ENCODE results near the gene ABCC8.

Gene ABCC8

DNA sequence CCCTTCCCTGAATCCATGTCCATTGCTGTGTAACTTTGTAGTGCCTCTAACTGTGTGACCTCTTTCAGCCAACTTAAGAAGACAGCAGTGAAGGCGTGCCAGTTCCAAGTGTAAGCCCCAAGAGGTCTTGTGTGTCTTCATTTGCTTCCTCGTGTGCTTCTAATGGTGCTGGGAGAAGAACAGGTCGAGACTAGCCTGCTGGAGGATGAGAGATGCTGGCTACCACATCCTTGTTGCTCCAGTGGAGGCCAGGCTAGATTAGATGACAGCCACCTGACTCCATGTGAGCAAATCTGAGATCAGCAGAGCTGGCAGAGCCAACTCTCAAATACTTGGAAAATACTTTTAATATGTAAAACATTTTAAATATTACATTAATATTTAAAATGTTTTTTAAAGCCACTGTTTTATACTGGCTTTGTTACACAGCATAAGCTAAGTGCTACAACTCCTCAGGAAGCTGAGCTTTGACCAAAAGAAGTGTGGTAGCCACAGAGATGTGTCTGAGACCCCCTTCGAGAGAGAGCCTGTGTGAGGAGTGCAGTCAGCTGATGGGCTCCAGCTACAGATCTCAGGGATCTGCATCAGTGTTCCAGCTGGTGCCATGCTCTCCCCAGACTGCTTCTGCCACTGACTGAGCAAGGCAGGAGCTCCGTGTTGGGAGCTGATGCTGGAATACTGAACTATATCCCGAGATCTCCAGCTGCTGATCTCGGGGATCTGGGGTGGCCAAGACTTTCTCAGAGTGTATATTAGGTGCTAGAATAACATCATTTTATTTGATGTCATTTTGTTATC lies 97.1 kb downstream of the ABCC8 start:
- ChIA-PET POLR2A (no interaction called here), CTCF (interaction anchor here (0.6 to 12.3 kb wide), 4 partner anchors 92 to 308 kb away, joined by 3 to 318 read pairs (median 12); no protein-coding TSS in a partner anchor)

DNA sequence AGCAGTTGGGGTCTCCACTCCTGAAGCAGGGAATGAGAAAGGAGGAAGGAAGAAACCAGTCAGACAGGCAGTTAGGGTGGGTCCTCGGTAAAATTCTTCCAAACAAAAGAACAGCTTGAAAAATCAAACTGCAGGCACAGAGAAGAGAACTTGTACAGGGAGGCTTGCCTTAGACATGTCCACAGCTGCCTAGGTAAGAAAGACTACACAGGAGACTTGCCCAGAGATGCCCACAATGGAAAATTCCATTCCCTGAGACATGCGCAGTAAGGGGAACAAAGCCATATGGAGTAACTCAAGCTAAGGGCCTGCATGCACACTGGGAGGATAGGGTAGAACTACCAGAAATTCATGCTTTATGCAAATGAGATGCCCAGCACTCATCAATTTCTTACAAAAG lies 98.0 kb downstream of the ABCC8 start:
- no peaks in the 10 kb centered on the region for H3K4me1 ChIP-seq (ENCODE audit: control insufficient read depth, insufficient read depth, low read length)
- no peak overlapping the region for H3K4me3 ChIP-seq (ENCODE audit: low read depth, low read length)
- CTCF ChIA-PET = interaction anchor here (0.6 to 12.3 kb wide), 5 partner anchors 8 to 150 kb away, joined by 3 to 318 read pairs (median 5); no protein-coding TSS in a partner anchor
- H3K9me3 ChIP-seq (ENCODE audit: control insufficient read depth, insufficient read depth, low read depth, low read length) = no peaks in the 10 kb centered on the region
- peaks cover 0 to 66% of the 10 kb centered on the region in 2 experiments; a peak in 2 of 3 replicates for H3K36me3 ChIP-seq (ENCODE audit: control insufficient read depth in 2 of 2, insufficient read depth in 1 of 2, low read length in 2 of 2)
- POLR2A ChIA-PET = no interaction called here
- no peak overlapping the region for H3K27ac ChIP-seq (ENCODE audit: extremely low read depth, low read depth, low read length)
- TF ChIP-seq BCL11B (tag by site-specific recombination; IDR thresholded peaks at IDR 0.05; ENCODE audit: low read depth) = no peak
- no peak for TF ChIP-seq HOXC10 (CRISPR knock-in tag; IDR thresholded peaks at IDR 0.05)
- no peak for TF ChIP-seq ZNF555 (tag by site-specific recombination; conservative IDR thresholded peaks at IDR 0.05)
- no peak for TF ChIP-seq GLI4 (tag by site-specific recombination; IDR thresholded peaks at IDR 0.05)
- TF ChIP-seq ZNF776 (tag by site-specific recombination; IDR thresholded peaks at IDR 0.05; ENCODE audit: borderline replicate concordance) = no peak
- TF ChIP-seq ZNF274 (IDR thresholded peaks at IDR 0.05; ENCODE audit: low read length) = no peak
- no peak for TF ChIP-seq ZNF274 (tag by site-specific recombination; IDR thresholded peaks at IDR 0.05; ENCODE audit: borderline replicate concordance)
- no peak for TF ChIP-seq ZNF132 (tag by site-specific recombination; IDR thresholded peaks at IDR 0.05; ENCODE audit: borderline replicate concordance)
- no peak for TF ChIP-seq ZNF510 (tag by site-specific recombination; IDR thresholded peaks at IDR 0.05; ENCODE audit: insufficient replicate concordance)
- TF ChIP-seq ZBTB8A (tag by site-specific recombination; IDR thresholded peaks at IDR 0.05) = no peak
- no peak for TF ChIP-seq ZNF169 (tag by site-specific recombination; IDR thresholded peaks at IDR 0.05)
- TF ChIP-seq ZNF544 (tag by site-specific recombination; IDR thresholded peaks at IDR 0.05) = no peak
- no peak for TF ChIP-seq RBAK (tag by site-specific recombination; IDR thresholded peaks at IDR 0.05)
- TF ChIP-seq ZFP69B (tag by site-specific recombination; IDR thresholded peaks at IDR 0.05) = no peak

More for the DNA sequence above, 97.1 kb downstream of the ABCC8 start:
- H3K4me3 ChIP-seq (ENCODE audit: low read depth, low read length) = no peak overlapping the region
- H3K4me1 ChIP-seq (ENCODE audit: control insufficient read depth, insufficient read depth, low read length) = no peaks in the 10 kb centered on the region
- no peak overlapping the region for H3K27ac ChIP-seq (ENCODE audit: extremely low read depth, low read depth, low read length)
- TF ChIP-seq, protein P1, sequence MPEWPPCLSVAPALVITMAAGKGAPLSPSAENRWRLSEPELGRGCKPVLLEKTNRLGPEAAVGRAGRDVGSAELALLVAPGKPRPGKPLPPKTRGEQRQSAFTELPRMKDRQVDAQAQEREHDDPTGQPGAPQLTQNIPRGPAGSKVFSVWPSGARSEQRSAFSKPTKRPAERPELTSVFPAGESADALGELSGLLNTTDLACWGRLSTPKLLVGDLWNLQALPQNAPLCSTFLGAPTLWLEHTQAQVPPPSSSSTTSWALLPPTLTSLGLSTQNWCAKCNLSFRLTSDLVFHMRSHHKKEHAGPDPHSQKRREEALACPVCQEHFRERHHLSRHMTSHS (tag by site-specific recombination; IDR thresholded peaks at IDR 0.05) = no peak
- TF ChIP-seq GLI2 (tag by site-specific recombination; IDR thresholded peaks at IDR 0.05; ENCODE audit: borderline replicate concordance, low read depth) (no peak), ZNF341 (tag by site-specific recombination; IDR thresholded peaks at IDR 0.05; ENCODE audit: low read depth) (no peak), GLIS1 (tag by site-specific recombination; IDR thresholded peaks at IDR 0.05) (no peak), ZBTB48 (tag by site-specific recombination; IDR thresholded peaks at IDR 0.05) (no peak), BCL11A (tag by site-specific recombination; IDR thresholded peaks at IDR 0.05; ENCODE audit: low read depth) (no peak), HOXC10 (CRISPR knock-in tag; IDR thresholded peaks at IDR 0.05) (no peak), ZNF175 (tag by site-specific recombination; IDR thresholded peaks at IDR 0.05) (no peak), ZNF221 (tag by site-specific recombination; IDR thresholded peaks at IDR 0.05; ENCODE audit: borderline replicate concordance) (no peak)
- TF ChIP-seq, protein P2, sequence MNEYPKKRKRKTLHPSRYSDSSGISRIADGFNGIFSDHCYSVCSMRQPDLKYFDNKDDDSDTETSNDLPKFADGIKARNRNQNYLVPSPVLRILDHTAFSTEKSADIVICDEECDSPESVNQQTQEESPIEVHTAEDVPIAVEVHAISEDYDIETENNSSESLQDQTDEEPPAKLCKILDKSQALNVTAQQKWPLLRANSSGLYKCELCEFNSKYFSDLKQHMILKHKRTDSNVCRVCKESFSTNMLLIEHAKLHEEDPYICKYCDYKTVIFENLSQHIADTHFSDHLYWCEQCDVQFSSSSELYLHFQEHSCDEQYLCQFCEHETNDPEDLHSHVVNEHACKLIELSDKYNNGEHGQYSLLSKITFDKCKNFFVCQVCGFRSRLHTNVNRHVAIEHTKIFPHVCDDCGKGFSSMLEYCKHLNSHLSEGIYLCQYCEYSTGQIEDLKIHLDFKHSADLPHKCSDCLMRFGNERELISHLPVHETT (tag by site-specific recombination; IDR thresholded peaks at IDR 0.05) = no peak
- TF ChIP-seq, protein P3, sequence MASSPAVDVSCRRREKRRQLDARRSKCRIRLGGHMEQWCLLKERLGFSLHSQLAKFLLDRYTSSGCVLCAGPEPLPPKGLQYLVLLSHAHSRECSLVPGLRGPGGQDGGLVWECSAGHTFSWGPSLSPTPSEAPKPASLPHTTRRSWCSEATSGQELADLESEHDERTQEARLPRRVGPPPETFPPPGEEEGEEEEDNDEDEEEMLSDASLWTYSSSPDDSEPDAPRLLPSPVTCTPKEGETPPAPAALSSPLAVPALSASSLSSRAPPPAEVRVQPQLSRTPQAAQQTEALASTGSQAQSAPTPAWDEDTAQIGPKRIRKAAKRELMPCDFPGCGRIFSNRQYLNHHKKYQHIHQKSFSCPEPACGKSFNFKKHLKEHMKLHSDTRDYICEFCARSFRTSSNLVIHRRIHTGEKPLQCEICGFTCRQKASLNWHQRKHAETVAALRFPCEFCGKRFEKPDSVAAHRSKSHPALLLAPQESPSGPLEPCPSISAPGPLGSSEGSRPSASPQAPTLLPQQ (tag by site-specific recombination; IDR thresholded peaks at IDR 0.05) = no peak
- TF ChIP-seq, protein P4, sequence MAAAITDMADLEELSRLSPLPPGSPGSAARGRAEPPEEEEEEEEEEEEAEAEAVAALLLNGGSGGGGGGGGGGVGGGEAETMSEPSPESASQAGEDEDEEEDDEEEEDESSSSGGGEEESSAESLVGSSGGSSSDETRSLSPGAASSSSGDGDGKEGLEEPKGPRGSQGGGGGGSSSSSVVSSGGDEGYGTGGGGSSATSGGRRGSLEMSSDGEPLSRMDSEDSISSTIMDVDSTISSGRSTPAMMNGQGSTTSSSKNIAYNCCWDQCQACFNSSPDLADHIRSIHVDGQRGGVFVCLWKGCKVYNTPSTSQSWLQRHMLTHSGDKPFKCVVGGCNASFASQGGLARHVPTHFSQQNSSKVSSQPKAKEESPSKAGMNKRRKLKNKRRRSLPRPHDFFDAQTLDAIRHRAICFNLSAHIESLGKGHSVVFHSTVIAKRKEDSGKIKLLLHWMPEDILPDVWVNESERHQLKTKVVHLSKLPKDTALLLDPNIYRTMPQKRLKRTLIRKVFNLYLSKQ (tag by site-specific recombination; IDR thresholded peaks at IDR 0.05; ENCODE audit: borderline replicate concordance) = no peak
- TF ChIP-seq, protein P5, sequence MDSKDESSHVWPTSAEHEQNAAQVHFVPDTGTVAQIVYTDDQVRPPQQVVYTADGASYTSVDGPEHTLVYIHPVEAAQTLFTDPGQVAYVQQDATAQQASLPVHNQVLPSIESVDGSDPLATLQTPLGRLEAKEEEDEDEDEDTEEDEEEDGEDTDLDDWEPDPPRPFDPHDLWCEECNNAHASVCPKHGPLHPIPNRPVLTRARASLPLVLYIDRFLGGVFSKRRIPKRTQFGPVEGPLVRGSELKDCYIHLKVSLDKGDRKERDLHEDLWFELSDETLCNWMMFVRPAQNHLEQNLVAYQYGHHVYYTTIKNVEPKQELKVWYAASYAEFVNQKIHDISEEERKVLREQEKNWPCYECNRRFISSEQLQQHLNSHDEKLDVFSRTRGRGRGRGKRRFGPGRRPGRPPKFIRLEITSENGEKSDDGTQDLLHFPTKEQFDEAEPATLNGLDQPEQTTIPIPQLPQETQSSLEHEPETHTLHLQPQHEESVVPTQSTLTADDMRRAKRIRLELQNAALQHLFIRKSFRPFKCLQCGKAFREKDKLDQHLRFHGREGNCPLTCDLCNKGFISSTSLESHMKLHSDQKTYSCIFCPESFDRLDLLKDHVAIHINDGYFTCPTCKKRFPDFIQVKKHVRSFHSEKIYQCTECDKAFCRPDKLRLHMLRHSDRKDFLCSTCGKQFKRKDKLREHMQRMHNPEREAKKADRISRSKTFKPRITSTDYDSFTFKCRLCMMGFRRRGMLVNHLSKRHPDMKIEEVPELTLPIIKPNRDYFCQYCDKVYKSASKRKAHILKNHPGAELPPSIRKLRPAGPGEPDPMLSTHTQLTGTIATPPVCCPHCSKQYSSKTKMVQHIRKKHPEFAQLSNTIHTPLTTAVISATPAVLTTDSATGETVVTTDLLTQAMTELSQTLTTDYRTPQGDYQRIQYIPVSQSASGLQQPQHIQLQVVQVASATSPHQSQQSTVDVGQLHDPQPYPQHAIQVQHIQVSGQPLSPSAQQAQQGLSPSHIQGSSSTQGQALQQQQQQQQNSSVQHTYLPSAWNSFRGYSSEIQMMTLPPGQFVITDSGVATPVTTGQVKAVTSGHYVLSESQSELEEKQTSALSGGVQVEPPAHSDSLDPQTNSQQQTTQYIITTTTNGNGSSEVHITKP (tag by site-specific recombination; IDR thresholded peaks at IDR 0.05) = no peak
- no peaks in the 10 kb centered on the region for H3K9me3 ChIP-seq (ENCODE audit: control insufficient read depth, insufficient read depth, low read depth, low read length)
- H3K36me3 ChIP-seq (ENCODE audit: control insufficient read depth in 2 of 2, insufficient read depth in 1 of 2, low read length in 2 of 2) = peaks cover 0 to 57% of the 10 kb centered on the region in 2 experiments; a peak in 2 of 3 replicates
